ENCODE measurements around the gene CELSR2.

DNA sequence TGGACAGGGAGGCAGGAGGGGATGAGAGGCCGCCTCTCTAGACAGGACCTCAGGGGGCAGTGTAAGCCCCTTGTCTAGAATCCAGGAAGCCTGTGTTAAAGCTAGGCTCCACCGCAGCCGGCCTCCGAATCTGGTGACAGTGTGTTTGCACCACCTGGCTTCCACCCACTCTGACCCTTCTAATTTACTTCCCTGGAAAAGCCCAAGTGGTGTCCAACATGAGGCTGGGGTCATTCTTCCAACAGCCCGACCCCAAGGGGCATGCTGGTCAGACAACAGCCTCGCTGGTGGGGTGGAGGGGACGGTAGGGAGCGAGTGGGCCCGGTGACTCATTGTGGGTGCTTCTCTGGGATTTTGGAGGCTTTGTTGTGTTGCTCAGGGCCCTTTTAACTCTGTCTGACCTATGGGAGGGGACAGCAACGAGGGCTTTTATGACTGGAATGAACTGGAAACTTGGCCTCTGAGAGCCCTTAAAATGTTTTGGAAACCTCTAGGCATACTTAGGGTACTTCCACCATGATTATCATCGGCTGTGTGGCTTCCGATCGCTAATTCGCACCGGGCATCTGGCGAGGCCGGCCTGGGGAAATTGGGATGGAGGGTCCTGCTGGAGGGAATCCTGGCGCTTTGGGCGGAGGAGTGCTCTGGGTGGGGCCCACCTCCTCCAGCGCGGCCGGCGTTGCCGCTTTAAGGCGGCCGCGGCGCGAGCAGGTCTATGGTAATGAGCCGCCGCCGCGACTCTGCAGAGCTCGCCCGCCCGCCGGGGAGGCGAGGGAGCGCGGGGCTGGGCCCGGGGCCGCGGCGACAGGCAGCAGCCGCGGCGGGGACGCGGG is at the start of gene CELSR2:
- TF ChIP-seq, protein P1, sequence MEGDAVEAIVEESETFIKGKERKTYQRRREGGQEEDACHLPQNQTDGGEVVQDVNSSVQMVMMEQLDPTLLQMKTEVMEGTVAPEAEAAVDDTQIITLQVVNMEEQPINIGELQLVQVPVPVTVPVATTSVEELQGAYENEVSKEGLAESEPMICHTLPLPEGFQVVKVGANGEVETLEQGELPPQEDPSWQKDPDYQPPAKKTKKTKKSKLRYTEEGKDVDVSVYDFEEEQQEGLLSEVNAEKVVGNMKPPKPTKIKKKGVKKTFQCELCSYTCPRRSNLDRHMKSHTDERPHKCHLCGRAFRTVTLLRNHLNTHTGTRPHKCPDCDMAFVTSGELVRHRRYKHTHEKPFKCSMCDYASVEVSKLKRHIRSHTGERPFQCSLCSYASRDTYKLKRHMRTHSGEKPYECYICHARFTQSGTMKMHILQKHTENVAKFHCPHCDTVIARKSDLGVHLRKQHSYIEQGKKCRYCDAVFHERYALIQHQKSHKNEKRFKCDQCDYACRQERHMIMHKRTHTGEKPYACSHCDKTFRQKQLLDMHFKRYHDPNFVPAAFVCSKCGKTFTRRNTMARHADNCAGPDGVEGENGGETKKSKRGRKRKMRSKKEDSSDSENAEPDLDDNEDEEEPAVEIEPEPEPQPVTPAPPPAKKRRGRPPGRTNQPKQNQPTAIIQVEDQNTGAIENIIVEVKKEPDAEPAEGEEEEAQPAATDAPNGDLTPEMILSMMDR (IDR thresholded peaks at IDR 0.05) = no peak
- peak in 1 of 3 donors; percentile 12 for TF ChIP-seq POLR2A (IDR thresholded peaks at IDR 0.05)
